ENCODE data around the gene SLC27A4.

DNA sequence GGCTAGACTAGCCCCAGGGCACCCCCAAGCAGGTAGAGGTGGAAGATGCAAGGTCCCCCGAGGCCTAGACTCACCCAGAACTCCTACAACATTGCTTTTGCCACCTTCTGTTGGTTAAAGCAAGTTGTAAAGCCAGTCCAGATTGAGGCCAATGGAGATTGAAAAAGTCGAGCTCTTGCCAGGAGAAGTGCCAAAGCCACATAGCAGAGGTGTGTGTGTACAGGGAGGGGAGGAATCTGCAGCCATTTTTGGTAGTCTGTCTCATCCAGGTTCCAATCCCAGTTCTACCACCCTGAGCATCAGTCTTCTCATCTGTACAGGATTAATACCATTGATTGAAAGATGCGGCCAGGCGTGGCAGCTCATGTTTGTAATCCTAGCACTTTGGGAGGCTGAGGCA lies 18.5 kb downstream of the SLC27A4 start:
- TF ChIP-seq, protein P1, sequence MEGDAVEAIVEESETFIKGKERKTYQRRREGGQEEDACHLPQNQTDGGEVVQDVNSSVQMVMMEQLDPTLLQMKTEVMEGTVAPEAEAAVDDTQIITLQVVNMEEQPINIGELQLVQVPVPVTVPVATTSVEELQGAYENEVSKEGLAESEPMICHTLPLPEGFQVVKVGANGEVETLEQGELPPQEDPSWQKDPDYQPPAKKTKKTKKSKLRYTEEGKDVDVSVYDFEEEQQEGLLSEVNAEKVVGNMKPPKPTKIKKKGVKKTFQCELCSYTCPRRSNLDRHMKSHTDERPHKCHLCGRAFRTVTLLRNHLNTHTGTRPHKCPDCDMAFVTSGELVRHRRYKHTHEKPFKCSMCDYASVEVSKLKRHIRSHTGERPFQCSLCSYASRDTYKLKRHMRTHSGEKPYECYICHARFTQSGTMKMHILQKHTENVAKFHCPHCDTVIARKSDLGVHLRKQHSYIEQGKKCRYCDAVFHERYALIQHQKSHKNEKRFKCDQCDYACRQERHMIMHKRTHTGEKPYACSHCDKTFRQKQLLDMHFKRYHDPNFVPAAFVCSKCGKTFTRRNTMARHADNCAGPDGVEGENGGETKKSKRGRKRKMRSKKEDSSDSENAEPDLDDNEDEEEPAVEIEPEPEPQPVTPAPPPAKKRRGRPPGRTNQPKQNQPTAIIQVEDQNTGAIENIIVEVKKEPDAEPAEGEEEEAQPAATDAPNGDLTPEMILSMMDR (conservative IDR thresholded peaks at IDR 0.05; ENCODE audit: low read length): no peak
- TF ChIP-seq EZH2phosphoT487 (IDR thresholded peaks at IDR 0.05; ENCODE audit: borderline replicate concordance, low read depth, low read length): no peak
